Measurements from ENCODE around the gene TSHR. TPM values are rescaled to one million over a fixed set of nuclear protein-coding genes. Genes with fewer than 3 reads are reported as not detected.

TSHR gene
- total RNA-seq, 4 donors from 2014 or later = 0.62 to 0.73 TPM; not detected in 2

GRCh38 chr14:81055971-81056370 is 100.5 kb downstream of the TSHR start:
- Histone ChIP-seq H3K27ac (no peak overlapping the region), H3K4me3 (no peak overlapping the region), H3K36me3 (no peaks in the 10 kb centered on the region), H3K4me1 (no peaks in the 10 kb centered on the region), H3K27me3 (no peaks in the 10 kb centered on the region), H3K9me3 (no peaks in the 10 kb centered on the region)
- DNase-seq = no peak
- intact Hi-C loops (cut with DNase I; ENCODE audit: low total_unique reads) = no loop called here
- TF ChIP-seq POLR2A (IDR thresholded peaks at IDR 0.05) (no peak), CTCF (IDR thresholded peaks at IDR 0.05) (no peak)

GRCh38 chr14:81062380-81062779 is 107.0 kb downstream of the TSHR start:
- Histone ChIP-seq H3K27me3 (peaks cover 0 to 4% of the 10 kb centered on the region in 2 donors), H3K9me3 (no peaks in the 10 kb centered on the region), H3K36me3 (no peaks in the 10 kb centered on the region), H3K27ac (no peak overlapping the region), H3K4me3 (no peak overlapping the region), H3K4me1 (no peaks in the 10 kb centered on the region)
- intact Hi-C loops (cut with DNase I; ENCODE audit: low total_unique reads) = no loop called here
- no peak for TF ChIP-seq POLR2A (IDR thresholded peaks at IDR 0.05)
- TF ChIP-seq CTCF (IDR thresholded peaks at IDR 0.05) = no peak
- no peak for DNase-seq

- no peak for DNase-seq
- TF ChIP-seq CTCF (IDR thresholded peaks at IDR 0.05) (peak in 1 of 4 experiments; percentile 7), POLR2A (IDR thresholded peaks at IDR 0.05) (no peak)
- peaks cover 0 to 4% of the 10 kb centered on the region in 2 donors for H3K27me3 ChIP-seq
- no peaks in the 10 kb centered on the region for H3K9me3 ChIP-seq
- H3K4me3 ChIP-seq = no peak overlapping the region
- H3K4me1 ChIP-seq = no peaks in the 10 kb centered on the region
- no peaks in the 10 kb centered on the region for H3K36me3 ChIP-seq
- H3K27ac ChIP-seq = no peak overlapping the region
- intact Hi-C loops (cut with DNase I; ENCODE audit: low total_unique reads) = no loop called here
Measured at GRCh38 chr14:81062816-81063215, 107.4 kb downstream of the TSHR start.

- no peak overlapping the region for H3K27ac ChIP-seq
- intact Hi-C loops (cut with DNase I; ENCODE audit: low total_unique reads) = no loop called here
- no peaks in the 10 kb centered on the region for H3K4me1 ChIP-seq
- no peak for DNase-seq
- TF ChIP-seq POLR2A (IDR thresholded peaks at IDR 0.05) = no peak
- no peak for TF ChIP-seq CTCF (IDR thresholded peaks at IDR 0.05)
- H3K9me3 ChIP-seq = no peaks in the 10 kb centered on the region
- H3K27me3 ChIP-seq = peaks cover 0 to 4% of the 10 kb centered on the region in 2 donors
- no peaks in the 10 kb centered on the region for H3K36me3 ChIP-seq
- H3K4me3 ChIP-seq = no peak overlapping the region
Measured at GRCh38 chr14:81066672-81067071, 111.3 kb downstream of the TSHR start.

GRCh38 chr14:81067156-81067555 is 111.7 kb downstream of the TSHR start:
- no peaks in the 10 kb centered on the region for H3K9me3 ChIP-seq
- peaks cover 0 to under 1% of the 10 kb centered on the region in 2 donors for H3K36me3 ChIP-seq
- H3K27ac ChIP-seq = no peak overlapping the region
- no peaks in the 10 kb centered on the region for H3K4me1 ChIP-seq
- peaks cover 0 to 1% of the 10 kb centered on the region in 2 donors for H3K27me3 ChIP-seq
- intact Hi-C loops (cut with DNase I; ENCODE audit: low total_unique reads) = no loop called here
- no peak overlapping the region for H3K4me3 ChIP-seq
- TF ChIP-seq POLR2A (IDR thresholded peaks at IDR 0.05) (no peak), CTCF (IDR thresholded peaks at IDR 0.05) (no peak)
- DNase-seq = no peak
